Activated CD4-positive, alpha-beta T cell treated with anti-CD3 and anti-CD28 coated beads, Interleukin-2, amount 50 U/mL, for 4 hours (primary cell): ENCODE results near the gene MCM5.
A peak's percentile ranks its signal among the peaks of the same experiment; 100 is the strongest.

ENCODE experiments used
- DNase-seq, 2 experiments: peaks; one replicate each; pipeline ENCODE4 v3.0.0-alpha.2; 2020

Gene MCM5

DNA sequence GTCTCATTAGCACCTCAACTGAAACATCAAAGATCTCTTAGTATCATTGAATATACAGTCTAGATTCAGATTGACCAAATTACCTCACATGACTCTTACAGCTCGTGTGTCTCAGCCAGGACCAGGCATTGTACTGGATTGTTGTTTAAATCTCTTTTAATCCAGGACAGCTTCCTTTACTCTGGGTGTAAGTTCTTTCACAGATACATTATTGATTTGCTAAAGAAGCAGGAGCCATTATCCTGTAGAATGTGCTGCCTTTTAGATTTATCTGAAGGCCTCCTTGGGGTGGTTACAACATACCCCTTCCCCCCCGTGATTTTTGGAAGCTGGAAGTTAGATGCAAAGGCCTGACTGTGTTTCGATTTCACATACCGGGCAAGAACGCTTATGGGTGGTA, 4.2 kb downstream of the MCM5 start:
- DNase-seq, result no peak

DNA sequence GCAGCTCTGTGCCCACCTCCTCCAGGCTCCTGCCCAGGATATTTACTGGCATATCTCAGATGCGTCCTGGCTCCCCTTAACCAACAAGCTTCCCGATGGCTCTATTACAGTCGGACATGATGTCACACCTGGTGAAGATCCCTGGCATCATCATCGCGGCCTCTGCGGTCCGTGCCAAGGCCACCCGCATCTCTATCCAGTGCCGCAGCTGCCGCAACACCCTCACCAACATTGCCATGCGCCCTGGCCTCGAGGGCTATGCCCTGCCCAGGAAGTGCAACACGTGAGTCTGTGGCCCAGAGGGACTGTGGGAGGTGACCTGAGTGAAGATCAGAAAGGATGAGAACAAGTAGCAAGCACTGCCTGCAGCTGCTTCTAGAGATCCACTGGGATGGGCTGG, 6.5 kb downstream of the MCM5 start:
- no peak for DNase-seq

DNA sequence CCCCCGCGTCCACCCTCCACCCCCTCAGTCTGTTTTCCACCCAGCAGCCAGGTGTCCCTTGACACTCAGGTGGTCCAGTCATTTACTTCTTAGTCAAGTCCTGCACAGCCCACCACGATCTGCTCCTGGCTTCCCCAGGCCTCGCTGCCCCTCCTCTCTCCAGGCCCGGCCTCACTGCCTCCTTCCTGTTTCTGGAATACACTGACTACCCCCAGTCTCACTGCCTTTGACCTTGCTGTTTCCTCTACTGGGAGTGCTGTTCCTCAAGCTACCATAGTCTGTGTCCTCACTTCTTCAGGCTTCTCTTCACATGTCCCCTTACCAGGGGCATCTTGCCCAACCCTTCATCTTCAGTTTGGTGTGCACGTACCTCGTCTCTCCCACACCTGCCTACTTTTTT, 7.4 kb downstream of the MCM5 start:
- no peak for DNase-seq

DNA sequence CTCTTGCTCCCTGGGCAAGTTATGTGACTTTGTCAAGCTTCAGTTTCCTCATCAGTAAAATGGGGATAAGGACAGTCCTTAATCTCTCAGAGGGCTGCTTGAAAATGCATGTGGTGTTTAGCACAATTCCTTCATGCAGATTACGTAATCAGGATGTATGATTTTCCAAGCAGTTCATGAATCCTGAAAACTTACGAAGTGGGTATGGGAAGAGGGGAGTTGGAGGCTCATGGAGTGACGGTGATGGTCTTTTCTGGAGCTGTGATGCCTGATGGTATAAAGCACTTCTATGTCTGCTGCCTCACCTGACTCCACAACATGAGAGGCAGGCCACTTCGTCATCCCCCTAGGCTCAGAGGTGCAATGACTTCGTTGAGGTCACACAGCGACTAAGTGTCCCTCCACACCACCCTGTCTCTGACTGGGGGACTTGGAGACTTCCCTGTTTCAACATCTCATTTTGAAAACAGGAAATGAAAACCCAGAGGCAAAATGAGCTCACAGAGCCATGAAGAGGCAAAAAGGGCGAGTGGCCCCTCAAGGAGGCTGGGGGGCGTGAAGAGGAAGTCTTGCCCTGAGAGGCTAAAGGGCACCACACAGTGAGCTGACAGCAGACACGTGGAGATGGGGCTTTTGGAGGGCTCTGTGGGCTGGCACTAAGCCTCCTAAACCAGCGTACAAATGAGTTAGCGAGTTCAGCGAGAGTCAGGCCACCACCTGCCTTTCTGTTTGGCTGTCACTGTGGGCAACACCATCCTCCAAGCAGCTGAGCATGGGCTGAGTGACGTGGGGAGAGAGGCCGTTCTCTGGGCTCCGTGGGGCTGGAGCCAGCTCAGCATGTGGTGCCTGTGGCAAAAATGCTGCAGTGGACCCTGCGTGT, 10.1 kb downstream of the MCM5 start:
- DNase-seq, result no peak

DNA sequence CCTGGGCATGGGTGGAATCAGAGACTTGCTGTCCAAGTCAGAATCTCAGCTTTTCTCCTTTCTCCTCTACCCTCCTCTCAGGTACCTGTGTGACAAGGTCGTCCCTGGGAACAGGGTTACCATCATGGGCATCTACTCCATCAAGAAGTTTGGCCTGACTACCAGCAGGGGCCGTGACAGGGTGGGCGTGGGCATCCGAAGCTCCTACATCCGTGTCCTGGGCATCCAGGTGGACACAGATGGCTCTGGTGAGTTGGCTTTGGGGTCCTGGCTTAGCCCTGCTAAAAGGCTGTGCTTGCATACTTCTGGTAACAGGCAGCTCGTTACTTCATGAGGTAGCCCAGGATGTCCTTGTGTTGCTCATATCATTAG, 10.7 kb downstream of the MCM5 start:
- DNase-seq, result no peak

DNA sequence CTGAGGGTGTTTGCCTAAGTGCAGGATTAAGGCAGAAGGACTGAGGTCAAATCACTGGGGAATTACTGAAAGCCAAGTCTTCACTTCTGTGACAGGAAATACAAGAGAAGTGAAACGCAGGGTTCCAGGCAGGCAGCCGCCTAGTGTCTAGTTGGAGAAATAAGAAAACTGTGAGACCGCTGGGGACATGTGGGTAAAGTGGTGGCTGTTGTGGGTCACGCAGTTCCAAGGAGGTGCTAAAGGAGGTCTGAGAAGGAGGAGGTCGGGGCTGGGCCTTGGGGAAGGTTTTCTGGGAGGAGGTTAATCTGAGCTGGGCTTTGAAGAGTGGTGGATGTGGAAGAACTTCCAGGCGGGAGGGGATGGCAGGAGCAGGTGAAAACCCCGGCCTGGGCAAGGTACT, 11.2 kb downstream of the MCM5 start:
- DNase-seq, result no peak

DNA sequence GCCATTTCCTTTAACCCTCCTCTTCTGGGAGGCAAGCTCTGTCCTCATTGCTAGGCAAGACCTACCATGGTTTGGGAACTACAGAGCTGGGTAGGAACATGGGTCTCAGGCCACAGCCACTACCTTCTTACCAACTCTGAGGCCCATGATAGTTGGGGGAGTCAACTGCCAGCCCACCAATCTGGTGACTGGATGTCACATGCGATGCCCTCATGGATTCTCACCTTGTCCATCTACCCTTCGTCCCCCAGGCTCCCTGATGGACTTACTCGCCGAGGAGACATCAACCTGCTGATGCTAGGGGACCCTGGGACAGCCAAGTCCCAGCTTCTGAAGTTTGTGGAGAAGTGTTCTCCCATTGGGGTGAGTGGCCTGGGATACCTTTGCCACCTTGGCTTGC, 13.7 kb downstream of the MCM5 start:
- DNase-seq, result no peak

DNA sequence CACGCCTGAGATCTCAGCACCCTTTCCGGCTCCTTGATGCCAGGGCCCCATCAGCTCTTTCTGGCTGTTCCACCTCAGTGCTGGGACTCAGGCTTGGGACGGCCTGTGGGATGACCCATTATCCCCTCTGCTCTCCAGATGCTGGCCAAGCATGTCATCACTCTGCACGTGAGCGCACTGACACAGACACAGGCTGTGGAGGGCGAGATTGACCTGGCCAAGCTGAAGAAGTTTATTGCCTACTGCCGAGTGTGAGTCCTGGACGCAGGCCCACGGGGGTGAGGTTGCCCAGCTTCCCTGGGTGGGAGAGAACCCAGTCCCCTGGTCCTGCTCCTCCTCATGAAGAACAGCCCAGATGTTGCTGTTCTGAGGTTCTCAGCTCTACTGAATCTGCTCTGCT, 17.7 kb downstream of the MCM5 start:
- DNase-seq, result no peak

DNA sequence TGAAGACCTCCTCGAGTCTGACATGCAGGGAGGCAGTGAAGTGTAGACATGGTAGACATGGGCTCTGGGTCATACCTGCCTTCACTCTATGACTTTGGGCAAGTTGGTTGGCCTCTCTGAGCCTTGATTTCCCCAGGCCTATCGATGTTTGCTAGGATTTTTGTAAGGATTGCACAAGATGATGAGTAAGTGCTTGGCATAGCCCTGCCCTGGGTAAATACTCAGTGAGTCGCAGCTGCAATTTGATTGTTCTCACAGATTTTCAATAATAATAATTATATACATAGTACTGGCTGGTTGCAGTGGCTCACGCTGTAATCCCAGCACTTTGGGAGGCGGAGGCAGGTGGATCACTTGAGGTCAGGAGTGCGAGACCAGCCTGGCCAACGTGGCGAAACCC, 18.1 kb downstream of the MCM5 start:
- no peak for DNase-seq

DNA sequence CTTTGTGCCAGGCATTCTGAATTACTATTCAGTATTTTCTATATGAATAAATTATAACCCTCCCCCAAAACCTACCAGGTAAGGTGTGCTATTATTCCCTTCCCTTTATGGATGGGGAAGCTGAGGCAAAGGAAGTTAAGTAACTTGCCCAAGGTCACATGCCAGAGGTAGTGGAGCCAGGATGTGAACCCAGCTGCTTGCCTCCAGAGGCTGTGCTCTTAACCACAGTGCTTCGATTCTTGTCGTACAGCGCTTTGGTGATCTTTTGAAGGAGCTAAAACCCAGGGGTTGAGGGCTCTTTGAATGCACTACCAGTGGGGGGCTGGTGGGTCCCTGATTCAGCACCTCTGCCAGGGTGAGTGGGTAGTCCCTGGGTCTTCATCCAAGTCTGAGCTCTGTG, 18.8 kb downstream of the MCM5 start:
- no peak for DNase-seq

DNA sequence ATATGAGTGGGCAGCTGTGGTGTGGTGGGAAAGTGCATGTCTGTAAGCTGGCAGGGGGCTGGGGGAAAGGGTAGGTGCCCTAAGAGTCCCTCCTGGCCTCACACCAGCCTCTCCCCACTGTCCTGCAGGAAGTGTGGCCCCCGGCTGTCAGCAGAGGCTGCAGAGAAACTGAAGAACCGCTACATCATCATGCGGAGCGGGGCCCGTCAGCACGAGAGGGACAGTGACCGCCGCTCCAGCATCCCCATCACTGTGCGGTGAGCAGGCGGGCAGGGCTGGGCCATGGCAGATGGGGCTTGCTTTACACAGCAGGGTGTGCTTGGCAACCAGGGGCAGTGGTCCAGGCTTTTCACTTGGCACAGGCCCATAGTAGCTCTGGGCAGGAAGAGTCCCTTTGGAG, 19.8 kb downstream of the MCM5 start:
- DNase-seq, result no peak

DNA sequence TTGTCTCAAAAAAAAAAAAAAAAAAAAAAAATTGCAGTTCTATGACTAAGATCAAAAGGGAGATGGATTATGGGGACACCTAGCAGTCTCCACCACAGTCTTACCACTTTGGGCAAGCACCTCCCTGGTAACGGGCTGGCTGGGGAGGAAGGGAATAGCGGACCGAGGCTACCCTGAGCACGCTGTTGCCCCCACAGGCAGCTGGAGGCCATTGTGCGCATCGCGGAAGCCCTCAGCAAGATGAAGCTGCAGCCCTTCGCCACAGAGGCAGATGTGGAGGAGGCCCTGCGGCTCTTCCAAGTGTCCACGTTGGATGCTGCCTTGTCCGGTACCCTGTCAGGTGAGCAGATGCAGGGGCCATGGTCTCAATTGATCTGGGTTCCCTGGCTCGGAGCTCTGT, 21.2 kb downstream of the MCM5 start:
- no peak for DNase-seq

DNA sequence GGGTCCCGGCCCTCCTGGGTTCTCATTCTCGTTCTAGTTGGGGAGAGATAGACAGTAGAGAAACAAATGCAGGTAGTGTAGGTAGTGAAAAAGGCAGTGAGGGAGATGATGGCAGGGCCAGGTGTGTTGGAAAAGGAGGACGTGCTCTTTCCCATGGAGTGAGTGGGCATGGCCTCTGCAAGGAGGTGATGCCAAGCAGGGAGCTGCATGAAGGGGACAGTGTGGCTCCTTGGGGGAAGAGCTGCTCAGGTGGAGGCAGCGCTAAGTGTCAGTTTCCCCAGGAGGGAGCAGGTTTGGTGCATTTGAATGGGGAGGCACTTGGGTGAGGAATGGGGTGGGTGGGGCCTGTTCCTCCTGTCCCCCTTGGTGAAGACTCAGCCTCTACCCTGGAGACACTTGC, 22.2 kb downstream of the MCM5 start:
- no peak for DNase-seq

DNA sequence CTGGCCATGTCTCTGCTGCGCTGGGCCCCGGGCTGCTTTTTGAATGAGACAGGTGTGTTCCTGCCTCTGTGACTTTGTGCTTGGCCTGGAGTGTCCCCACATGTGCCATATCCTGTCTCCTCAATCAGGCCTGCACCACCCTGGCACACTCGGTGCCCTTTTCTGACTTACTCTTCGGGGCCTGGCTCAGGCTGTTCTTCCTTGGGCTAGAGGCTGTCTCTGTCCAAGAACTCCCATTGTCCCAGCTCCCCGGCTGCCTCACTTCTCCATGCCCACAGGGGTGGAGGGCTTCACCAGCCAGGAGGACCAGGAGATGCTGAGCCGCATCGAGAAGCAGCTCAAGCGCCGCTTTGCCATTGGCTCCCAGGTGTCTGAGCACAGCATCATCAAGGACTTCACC, 23.0 kb downstream of the MCM5 start:
- DNase-seq, result no peak

DNA sequence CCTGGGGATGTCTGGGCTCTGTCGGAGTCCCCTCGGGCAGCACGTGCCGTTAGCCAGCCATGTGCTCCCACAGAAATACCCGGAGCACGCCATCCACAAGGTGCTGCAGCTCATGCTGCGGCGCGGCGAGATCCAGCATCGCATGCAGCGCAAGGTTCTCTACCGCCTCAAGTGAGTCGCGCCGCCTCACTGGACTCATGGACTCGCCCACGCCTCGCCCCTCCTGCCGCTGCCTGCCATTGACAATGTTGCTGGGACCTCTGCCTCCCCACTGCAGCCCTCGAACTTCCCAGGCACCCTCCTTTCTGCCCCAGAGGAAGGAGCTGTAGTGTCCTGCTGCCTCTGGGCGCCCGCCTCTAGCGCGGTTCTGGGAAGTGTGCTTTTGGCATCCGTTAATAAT, 24.1 kb downstream of the MCM5 start:
- no peak for DNase-seq

DNA sequence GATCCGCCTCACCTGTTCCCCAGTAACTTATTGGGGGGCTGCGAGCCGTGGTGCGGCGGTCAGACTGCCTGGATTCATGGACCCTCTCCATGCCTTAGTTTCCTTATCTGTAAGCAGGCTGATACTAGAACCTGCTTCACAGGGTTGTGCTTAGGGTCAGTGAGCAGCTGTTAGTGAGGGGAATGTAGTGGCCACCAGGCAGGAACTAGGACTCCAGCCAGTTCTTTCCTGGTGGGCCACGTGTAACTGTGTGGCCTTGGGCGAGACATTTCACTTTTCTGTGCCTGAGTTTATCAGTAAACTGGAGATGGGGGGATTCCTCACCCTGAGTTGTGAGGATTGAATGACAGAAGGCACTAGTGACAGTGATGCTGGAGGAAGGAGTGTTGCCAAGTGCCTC, 24.8 kb downstream of the MCM5 start:
- DNase-seq, result no peak

DNA sequence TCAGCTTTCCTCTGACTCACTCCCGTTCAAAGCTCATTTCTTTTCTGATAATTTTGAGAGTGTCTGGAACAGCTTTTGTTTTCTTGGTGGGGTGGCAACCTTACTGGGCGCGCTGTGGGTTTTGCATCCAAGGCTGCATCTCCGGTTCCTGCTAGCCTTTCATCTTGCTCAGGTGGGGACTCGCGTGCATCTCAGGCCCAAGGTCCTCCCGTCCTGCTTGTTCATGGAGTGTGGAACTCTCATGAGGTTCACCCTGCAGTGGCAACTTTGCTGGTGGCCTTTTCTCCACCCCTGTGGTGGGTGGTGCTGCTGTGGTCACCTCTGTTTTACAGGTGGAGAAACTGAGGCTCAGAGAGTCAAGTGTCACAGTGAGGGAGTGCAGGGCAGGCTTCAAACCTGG, 25.6 kb downstream of the MCM5 start:
- DNase-seq, result no peak

DNA sequence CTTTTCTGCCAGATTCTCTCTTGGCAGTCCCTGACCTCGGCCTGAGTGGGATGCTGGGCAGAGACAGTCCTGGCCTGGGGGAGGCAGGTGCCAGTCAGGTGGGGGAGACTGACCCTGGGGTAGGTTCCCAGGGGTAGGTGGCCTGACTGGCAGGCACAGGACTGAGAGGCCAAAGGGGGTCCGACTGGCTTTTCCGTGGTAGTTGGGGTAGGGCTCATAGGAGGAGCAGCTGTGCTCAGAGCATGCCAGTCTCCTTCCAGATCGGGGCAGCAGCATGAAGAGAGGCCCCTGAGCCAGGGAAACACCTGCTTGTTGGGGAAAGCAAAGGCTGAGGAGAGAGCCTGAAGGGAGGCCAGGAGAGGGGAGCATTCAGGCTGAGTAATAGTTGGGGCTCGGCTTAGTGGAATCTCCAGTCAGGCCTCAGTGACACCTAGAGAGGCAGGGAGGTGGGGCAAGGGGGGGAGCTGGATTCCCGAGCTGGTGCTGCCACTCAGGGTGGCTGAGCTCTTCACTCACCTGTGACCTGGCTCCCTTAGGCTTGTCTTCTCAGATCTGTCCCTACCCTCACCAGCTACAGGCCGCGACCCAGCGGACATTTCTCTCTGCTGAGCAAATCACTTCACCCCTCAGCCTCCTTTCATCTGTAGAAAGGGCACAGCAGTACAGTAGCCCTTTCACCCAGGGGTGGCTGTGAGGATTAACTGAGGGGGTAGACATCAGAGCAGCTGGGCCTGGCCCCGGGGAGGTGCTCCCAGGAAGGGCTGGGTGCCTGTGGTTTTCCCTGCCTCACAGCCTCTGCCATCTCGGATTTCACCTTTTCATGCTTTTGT, 26.2 kb downstream of the MCM5 start:
- no peak for DNase-seq

DNA sequence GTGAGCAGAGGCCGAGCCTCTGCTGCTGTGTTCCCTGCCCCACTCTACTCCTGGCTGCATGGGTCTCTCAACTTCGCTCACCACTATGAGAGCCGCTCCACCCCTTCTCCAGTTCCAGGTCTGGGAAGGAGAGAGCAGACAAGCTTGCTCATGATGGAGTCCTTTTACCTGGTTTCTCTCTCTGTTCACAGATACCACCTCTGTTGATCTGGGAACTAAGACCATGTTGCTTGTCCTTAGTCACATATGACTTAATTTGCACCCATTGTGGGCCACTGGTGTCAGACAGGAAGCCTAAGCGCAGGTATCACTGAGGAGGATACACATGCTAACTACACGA, 26.8 kb downstream of the MCM5 start:
- DNase-seq, result no peak

DNA sequence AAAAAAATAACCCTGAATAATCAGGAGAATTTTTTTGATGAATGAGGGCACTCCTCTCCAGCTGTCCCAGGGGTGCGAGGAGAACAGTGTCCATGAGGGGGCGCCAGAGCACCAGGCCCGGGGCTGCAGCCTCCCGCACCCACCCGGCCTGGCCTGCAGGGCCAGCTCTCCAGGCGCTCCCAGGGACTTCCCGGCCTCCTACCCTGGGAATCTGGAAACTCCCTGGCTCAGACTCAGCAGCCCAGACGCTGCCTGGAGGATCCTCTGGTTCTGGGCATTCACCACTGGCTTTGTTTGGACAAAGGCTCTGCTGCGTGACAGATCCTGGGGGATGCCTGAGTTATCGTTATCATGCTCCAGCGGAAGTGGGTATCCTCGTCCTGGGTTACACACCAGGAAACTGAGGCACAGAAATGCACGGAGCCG, 31.0 kb downstream of the MCM5 start:
- peak; percentile 57 to 62 for DNase-seq

DNA sequence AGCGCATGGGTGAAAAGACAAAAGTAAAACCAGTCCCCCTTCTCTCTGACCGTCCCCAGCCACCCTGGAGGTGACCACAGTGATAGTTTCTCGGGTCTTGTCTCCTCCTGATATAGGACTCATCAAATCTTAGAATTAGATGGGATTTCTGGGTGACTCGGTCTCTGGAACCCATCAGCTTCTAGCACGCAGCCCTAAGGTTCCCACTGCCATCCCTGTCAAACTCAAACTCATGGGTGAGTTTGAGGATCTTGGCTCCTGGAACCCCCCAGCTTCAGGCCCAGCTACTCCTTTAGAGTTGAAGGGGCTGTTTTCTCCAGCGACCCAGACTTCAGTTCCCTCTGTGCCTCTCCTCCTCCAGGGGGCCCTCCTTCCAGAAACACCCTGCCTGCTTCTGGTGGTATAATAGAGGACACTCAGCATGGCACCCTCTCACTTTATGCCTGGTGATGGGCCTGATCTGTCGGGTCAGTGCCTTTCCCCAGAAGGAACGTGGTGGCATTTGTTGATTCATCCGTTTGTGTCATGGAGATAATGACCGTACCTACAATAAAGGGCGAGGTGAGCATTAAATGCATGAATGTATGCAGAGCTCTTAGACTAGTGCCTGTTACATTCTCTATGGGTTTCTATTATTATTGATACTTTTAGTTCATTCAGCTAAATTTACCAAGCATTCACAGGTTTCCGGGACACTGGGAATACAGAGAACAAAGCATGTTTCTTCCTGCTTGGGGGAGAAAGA, 31.7 kb downstream of the MCM5 start:
- no peak for DNase-seq

DNA sequence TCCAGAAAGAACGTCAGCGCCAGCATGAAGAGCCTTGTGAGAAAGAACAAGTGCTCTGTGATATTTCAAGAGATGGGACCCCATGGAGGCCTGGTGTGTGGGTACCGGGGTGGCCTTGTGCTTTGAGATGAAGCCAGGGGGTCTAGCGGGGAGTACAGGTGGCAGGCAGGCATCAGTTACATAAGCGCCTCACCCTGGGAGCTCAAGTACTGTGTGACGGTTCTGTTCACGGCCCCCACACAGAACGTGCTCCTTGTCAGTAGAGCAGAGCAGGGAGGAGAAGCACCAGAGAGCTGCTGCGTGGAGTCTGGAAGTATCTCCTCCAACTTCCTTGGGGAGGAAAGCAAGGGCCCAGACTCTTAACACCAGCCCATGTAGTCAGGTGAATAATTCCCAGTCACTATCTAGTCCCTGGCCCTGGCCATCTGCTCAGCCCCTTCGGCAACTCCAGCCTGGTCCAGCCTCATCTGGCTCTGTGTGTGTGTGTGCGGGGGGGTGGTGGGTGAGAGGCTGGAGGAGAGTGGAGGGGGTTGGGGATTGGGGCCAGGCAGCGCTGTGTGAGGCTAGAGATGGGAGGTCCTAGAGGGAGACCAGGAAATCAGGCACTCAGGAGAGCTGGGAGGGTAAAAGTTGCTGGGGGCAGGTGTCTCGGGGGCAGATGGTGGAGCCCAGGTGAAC, 32.4 kb downstream of the MCM5 start:
- DNase-seq, result no peak

DNA sequence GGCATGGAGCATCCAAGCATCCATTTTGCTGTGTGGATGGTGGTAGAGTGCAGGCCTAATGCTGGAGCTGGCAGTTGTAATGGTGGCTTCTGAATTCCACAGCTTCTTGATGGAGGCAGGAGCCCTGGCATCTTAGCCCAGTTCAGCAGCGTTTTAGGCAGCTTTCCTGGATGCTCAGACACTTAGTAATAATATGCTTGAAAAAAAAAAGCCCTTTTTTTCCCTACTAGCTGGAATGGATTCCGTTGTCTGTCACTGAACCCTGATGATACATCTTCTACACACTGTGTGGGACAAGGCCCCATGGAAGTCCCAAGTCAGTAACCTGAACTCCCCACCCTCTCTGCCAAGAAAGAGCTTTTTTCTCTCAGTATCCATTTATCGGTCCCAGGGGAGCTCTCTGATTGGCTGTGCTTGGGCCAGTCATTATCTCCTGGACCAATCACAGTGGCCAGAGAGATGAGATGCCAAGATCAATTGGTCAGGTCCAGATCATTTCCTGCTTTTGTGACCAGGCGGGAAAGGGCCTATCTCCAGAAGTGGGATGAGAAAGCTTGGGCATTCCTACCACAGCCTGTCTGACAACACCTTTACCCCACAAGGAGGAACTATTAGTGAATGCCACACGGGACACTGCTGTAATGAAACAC, 34.2 kb downstream of the MCM5 start:
- no peak for DNase-seq
